ENCODE measurements around the gene TMCO1. TPM values are rescaled to one million over a fixed set of nuclear protein-coding genes. Genes with fewer than 3 reads are reported as not detected.
"Not testable (repeated sequence)": the region's sequence is repeated elsewhere in the genome, so short reads cannot be mapped to it uniquely, and the experiment has no call there.

The TMCO1 gene
- total RNA-seq, 1 donor from 2014 or later: 74.9 TPM

DNA sequence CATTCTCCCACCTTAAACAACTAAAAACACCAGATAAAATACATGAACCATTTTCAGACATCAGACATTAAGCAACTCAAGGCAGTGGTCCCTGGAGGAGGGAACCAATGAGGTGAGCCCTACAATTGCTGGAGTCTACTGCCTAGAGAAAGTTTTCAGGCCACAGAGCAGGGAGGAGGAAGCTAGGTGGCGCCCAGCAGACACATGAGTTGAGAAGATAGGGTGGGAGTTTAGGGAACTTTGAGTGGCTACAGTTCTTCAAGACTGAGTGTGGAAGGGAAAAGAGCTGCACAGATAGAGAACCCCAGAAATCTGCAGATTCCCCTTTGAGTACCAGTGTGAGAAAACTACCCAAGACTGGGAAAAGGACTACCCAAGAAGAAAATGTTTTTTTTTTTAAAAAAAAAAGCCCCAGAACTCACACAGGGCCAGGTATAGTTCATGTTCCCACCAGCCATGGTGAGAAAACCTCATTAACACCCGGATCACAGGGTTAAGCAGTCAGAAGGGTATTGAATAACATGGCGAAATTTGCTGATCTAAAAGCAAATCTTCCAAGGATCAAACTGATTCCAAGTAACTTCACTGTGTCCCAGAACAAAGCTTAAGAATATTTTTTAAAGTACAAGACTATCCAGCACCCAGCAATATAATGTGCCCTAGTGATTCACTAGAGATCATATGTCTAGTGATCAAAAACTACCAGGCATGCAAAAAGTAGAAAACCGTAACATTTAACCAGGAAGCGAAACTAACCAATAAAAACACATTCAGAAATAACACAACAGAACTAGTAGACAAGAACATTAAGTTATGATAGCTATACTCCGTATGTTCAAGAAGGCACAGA is 82.3 kb downstream of the TMCO1 start:
- no peak for DNase-seq
- Mint-ChIP-seq H3K9me3 (ENCODE audit: unreplicated experiment) (no peaks in the 10 kb centered on the region), H3K27ac (ENCODE audit: unreplicated experiment) (no peak overlapping the region), H3K4me3 (ENCODE audit: unreplicated experiment) (no peak overlapping the region), H3K27me3 (ENCODE audit: unreplicated experiment) (peaks cover 2% of the 10 kb centered on the region), H3K4me1 (ENCODE audit: low read depth, unreplicated experiment) (no peaks in the 10 kb centered on the region), H3K36me3 (ENCODE audit: unreplicated experiment) (peaks cover 15% of the 10 kb centered on the region)
- TF ChIP-seq, protein P1, sequence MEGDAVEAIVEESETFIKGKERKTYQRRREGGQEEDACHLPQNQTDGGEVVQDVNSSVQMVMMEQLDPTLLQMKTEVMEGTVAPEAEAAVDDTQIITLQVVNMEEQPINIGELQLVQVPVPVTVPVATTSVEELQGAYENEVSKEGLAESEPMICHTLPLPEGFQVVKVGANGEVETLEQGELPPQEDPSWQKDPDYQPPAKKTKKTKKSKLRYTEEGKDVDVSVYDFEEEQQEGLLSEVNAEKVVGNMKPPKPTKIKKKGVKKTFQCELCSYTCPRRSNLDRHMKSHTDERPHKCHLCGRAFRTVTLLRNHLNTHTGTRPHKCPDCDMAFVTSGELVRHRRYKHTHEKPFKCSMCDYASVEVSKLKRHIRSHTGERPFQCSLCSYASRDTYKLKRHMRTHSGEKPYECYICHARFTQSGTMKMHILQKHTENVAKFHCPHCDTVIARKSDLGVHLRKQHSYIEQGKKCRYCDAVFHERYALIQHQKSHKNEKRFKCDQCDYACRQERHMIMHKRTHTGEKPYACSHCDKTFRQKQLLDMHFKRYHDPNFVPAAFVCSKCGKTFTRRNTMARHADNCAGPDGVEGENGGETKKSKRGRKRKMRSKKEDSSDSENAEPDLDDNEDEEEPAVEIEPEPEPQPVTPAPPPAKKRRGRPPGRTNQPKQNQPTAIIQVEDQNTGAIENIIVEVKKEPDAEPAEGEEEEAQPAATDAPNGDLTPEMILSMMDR (IDR thresholded peaks at IDR 0.05; ENCODE audit: partially characterized antibody, unreplicated experiment): no peak

DNA sequence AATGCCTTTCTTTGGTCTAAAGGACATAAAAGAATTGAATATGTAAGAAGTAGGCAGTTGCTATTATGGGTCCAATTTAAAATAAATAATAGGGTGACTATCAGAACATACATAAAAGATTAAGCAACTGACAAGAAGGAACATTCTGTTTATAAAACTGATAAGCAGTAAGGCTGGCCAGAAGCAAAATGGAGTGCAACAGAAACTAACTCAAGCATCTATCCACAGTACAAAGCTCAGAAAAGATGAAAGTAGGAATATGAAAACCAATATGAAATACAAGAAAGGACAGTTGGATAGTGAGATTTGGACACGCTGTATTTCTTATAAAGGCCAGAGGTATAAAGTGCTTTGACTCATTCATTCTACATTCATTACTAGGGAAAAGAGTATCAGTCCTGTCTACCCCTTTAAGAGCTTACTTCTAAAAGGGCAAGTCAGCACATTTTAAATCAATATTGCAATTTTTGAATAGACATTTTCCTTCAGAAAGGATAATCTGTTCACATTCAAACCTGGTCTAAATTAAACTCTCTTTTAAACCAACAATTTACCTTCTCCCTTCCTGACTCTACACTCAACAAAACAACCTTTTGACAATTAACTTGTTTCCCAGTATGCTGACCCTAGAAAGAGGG is 84.7 kb downstream of the TMCO1 start:
- Mint-ChIP-seq H3K9me3 (ENCODE audit: unreplicated experiment) (peaks cover 2% of the 10 kb centered on the region), H3K36me3 (ENCODE audit: unreplicated experiment) (peaks cover 8% of the 10 kb centered on the region), H3K27ac (ENCODE audit: unreplicated experiment) (no peak overlapping the region), H3K4me1 (ENCODE audit: low read depth, unreplicated experiment) (no peaks in the 10 kb centered on the region), H3K4me3 (ENCODE audit: unreplicated experiment) (no peak overlapping the region), H3K27me3 (ENCODE audit: unreplicated experiment) (peaks cover 2% of the 10 kb centered on the region)
- DNase-seq: no peak
- TF ChIP-seq, protein P1 (IDR thresholded peaks at IDR 0.05; ENCODE audit: partially characterized antibody, unreplicated experiment): no peak

DNA sequence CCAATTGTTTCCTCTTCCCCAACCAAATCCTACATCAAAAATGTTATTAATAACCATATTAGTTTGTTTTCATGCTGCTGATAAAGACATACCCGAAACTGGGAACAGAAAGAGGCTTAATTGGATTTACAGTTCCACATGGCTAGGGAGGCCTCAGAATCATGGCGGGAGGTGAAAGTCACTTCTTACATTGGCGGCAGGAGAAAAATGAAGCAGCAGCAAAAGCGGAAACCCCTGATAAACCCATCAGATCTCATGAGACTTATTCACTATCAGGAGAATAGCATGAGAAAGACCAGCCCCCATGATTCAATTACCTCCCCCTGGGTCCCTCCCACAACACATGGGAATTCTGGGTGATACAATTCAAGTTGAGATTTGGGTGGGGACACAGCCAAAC is 87.9 kb downstream of the TMCO1 start:
- not testable (repeated sequence) for H3K4me3 Mint-ChIP-seq (ENCODE audit: unreplicated experiment); H3K27me3 Mint-ChIP-seq (ENCODE audit: unreplicated experiment); H3K27ac Mint-ChIP-seq (ENCODE audit: unreplicated experiment); H3K9me3 Mint-ChIP-seq (ENCODE audit: unreplicated experiment); DNase-seq; H3K4me1 Mint-ChIP-seq (ENCODE audit: low read depth, unreplicated experiment)
- peaks cover 11% of the 10 kb centered on the region for H3K36me3 Mint-ChIP-seq (ENCODE audit: unreplicated experiment)

DNA sequence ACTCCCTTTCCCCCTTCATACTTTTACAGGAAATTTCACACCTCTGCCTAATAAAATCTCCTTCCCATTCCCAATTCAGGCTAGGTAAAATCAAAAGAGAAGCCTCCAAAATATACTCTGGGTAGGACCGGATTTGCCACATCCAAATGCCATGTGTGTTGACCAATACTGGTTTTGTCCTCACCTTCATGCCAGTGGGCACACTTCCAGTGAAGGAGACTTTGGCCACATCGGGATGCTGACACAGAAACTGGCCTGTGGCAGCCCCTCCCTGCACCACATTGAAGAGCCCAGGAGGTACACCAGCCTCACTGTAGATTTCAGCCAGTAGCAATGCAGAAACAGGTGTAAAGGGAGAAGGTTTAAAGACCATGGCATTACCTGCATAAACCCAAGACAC is 88.4 kb downstream of the TMCO1 start:
- TF ChIP-seq, protein P1 (IDR thresholded peaks at IDR 0.05; ENCODE audit: partially characterized antibody, unreplicated experiment): no peak
- no peaks in the 10 kb centered on the region for H3K4me1 Mint-ChIP-seq (ENCODE audit: low read depth, unreplicated experiment)
- no peaks in the 10 kb centered on the region for H3K27me3 Mint-ChIP-seq (ENCODE audit: unreplicated experiment)
- no peak overlapping the region for H3K4me3 Mint-ChIP-seq (ENCODE audit: unreplicated experiment)
- DNase-seq: no peak
- peaks cover 11% of the 10 kb centered on the region for H3K36me3 Mint-ChIP-seq (ENCODE audit: unreplicated experiment)
- no peak overlapping the region for H3K27ac Mint-ChIP-seq (ENCODE audit: unreplicated experiment)
- peaks cover 2% of the 10 kb centered on the region for H3K9me3 Mint-ChIP-seq (ENCODE audit: unreplicated experiment)

DNA sequence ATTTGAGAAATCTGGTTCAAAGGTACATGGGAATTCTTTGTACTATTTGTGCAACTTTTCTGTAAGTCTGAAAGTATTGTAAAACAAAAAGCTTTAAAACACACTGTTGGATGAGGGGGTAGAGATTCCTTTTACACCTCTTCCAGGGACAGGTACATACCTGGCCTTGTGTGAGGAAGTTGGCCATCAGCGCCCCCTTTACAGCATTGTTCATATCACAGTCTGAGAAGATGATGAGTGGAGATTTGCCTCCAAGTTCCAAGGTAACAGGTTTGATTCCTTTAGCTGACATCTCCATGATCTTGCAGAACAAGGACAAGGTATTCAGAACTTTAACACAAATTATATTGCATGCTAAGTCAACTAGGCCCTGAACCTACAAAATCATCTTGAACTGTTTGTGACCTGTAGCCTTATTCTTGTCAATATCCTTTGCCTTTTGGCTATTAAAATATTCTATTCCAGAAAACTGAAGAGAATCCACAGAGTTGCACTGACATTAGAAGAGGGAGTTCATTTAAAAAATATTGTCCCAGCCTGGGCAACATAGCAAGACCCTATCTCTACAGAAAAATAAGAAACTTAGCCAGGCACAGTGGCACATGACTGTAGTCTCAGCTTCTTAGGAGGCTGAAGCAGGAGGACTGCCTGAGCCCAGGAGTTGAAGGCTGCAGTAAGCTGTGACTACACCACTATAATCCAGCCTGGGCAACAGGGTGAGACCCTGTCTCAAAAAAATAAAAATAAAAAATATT is 89.2 kb downstream of the TMCO1 start:
- Mint-ChIP-seq H3K36me3 (ENCODE audit: unreplicated experiment) (peaks cover 11% of the 10 kb centered on the region), H3K4me3 (ENCODE audit: unreplicated experiment) (no peak overlapping the region), H3K27me3 (ENCODE audit: unreplicated experiment) (no peaks in the 10 kb centered on the region), H3K9me3 (ENCODE audit: unreplicated experiment) (peaks cover 2% of the 10 kb centered on the region), H3K27ac (ENCODE audit: unreplicated experiment) (no peak overlapping the region), H3K4me1 (ENCODE audit: low read depth, unreplicated experiment) (no peaks in the 10 kb centered on the region)
- no peak for DNase-seq
- TF ChIP-seq, protein P1 (IDR thresholded peaks at IDR 0.05; ENCODE audit: partially characterized antibody, unreplicated experiment): no peak

Data from glutamatergic neuron (in vitro differentiated cells).